K562 (cell line): Measurements from ENCODE around the gene SHBG. TPM values are rescaled to one million over a fixed set of nuclear protein-coding genes. Genes with fewer than 3 reads are reported as not detected.

Source experiments
- ATAC-seq: fragments of 200-7000 bp; cut with Tn5 transposase; 3 replicates; pipeline ENCODE4 v1.9.1; 2020; ENCODE audit warnings: moderate library complexity
- BruUV-seq: library from RNA; stranded (reverse); fragments of 400-500 nt; replicated peaks from 2 replicates; lab custom pipeline; 2021; lab: Mats Ljungman, UMichigan
- CTCF ChIA-PET: fragments of 300-600 bp; formaldehyde crosslinking; extraction: SDS; loops from one replicate; lab custom pipeline; 2021; ENCODE audit warnings: low intra/inter-chr PET ratio; lab: Yijun Ruan, JAX
- POLR2A ChIA-PET: fragments of 300-600, 350-650 bp; sonication (Branson Sonifier 250); formaldehyde crosslinking; extraction: SDS; loops from one replicate; lab custom pipeline; 2021; ENCODE audit warnings: antibody characterized with exemption, inconsistent platforms; lab: Yijun Ruan, JAX
- DNase-seq, 4 experiments: peaks; one replicate each; pipeline versions ENCODE4 v3.0.0 to v3.0.0-alpha.2; 2011 to 2018; ENCODE audit warnings: low spot score in 3 of 4, mixed read lengths in 3 of 4; ENCODE audit errors: extremely low read depth in 1 of 4
- FAIRE-seq: peaks from 2 replicates; lab custom pipeline; 2011; peaks lifted over from hg19 to GRCh38; lab: Jason Lieb, UNC
- H2AFZ ChIP-seq: 2 replicates; pipeline ENCODE4 v1.6.0; 2011; ENCODE audit warnings: low read depth, low read length, control low read depth, inconsistent platforms
- H3K27ac ChIP-seq: fragments of 200-600 bp; 3 replicates; pipeline ENCODE4 v1.8.0; 2011; ENCODE audit warnings: low read depth, mild to moderate bottlenecking, control low read depth, inconsistent platforms, low read length, moderate library complexity, mixed read lengths; ENCODE audit errors: extremely low read depth
- H3K27me3 ChIP-seq, 2 experiments: fragments of 300-600 bp in 1 of 2; 2 replicates in 1 of 2; 3 replicates in 1 of 2; pipeline versions ENCODE4 v1.6.0 to v1.8.0; 2011; ENCODE audit warnings: inconsistent platforms in 2 of 2, low read length in 2 of 2, mild to moderate bottlenecking in 1 of 2, mixed read lengths in 1 of 2, moderate library complexity in 1 of 2; ENCODE audit not compliant: control insufficient read depth in 2 of 2, insufficient read depth in 2 of 2
- H3K36me3 ChIP-seq: fragments of 300-600 bp; 3 replicates; pipeline ENCODE4 v1.8.0; 2011; ENCODE audit warnings: mild to moderate bottlenecking, low read length, inconsistent platforms; ENCODE audit not compliant: control insufficient read depth, insufficient read depth
- H3K4me1 ChIP-seq, 2 experiments: fragments of 200-600 bp in 1 of 2; replicated peaks in 1 of 2; 2 replicates in 1 of 2; 3 replicates in 1 of 2; pipeline versions ENCODE4 v1.5.1 to v1.8.0; 2011; ENCODE audit warnings: inconsistent platforms in 2 of 2, low read length in 2 of 2, mild to moderate bottlenecking in 1 of 2, mixed read lengths in 1 of 2, moderate library complexity in 1 of 2; ENCODE audit not compliant: control insufficient read depth in 2 of 2, insufficient read depth in 2 of 2
- H3K4me2 ChIP-seq: 2 replicates; pipeline ENCODE4 v1.6.1; 2011; ENCODE audit warnings: low read length, control low read depth, inconsistent platforms, mixed read lengths; ENCODE audit not compliant: insufficient read depth
- H3K4me3 ChIP-seq: fragments of 200-600 bp; sonication (generic), shearing (Covaris generic); 2 replicates; pipeline ENCODE4 v1.5.1; 2016; ENCODE audit warnings: control low read depth, inconsistent platforms
- H3K79me2 ChIP-seq: fragments of 200-600 bp; 3 replicates; pipeline ENCODE4 v1.8.0; 2011; ENCODE audit warnings: low read length, inconsistent platforms; ENCODE audit not compliant: control insufficient read depth, insufficient read depth
- H3K9ac ChIP-seq, 2 experiments: 2 replicates each; pipeline versions ENCODE4 v1.6.0 to v1.6.1; 2011; ENCODE audit warnings: low read depth in 2 of 2, low read length in 2 of 2, control low read depth in 1 of 2, inconsistent platforms in 1 of 2, mild to moderate bottlenecking in 1 of 2, mixed read lengths in 1 of 2; ENCODE audit not compliant: insufficient read depth in 1 of 2
- H3K9me1 ChIP-seq: one replicate; pipeline ENCODE4 v1.6.0; 2011; ENCODE audit warnings: inconsistent platforms, mild to moderate bottlenecking, low read length, moderate library complexity; ENCODE audit not compliant: control insufficient read depth, insufficient read depth
- H3K9me3 ChIP-seq: replicated peaks from 2 replicates; pipeline ENCODE4 v1.5.1; 2011; ENCODE audit warnings: low read depth, low read length, inconsistent platforms; ENCODE audit not compliant: control insufficient read depth, insufficient read depth
- H4K20me1 ChIP-seq: replicated peaks from 2 replicates; pipeline ENCODE4 v1.6.1; 2011; ENCODE audit warnings: low read length, inconsistent platforms, mixed read lengths; ENCODE audit not compliant: control insufficient read depth, insufficient read depth
- ADNP ChIP-seq: fragments of 200-800 bp; sonication (Bioruptor generic); IDR thresholded peaks from 2 replicates; pipeline ENCODE4 v1.6.1; 2016; ENCODE audit warnings: missing genetic modification characterization, missing compliant biosample characterization
- CBX3 ChIP-seq, 2 experiments: IDR thresholded peaks; 1 replicate in 1 of 2; 2 replicates in 1 of 2; pipeline ENCODE4 v1.6.1; 2012; ENCODE audit warnings: inconsistent platforms in 2 of 2, low read length in 2 of 2, borderline replicate concordance in 1 of 2, control low read depth in 1 of 2
- COPS2 ChIP-seq: fragments of 450-650 bp; conservative IDR thresholded peaks from 2 replicates; pipeline ENCODE4 v1.6.1; 2016; ENCODE audit warnings: mild to moderate bottlenecking, moderate library complexity
- GTF2B ChIP-seq: IDR thresholded peaks from 2 replicates; pipeline ENCODE4 v1.6.1; 2011; ENCODE audit not compliant: insufficient read length; ENCODE audit errors: extremely low read depth
- HDAC2 ChIP-seq: fragments of 450-650 bp; IDR thresholded peaks from 2 replicates; pipeline ENCODE4 v1.6.1; 2016; ENCODE audit warnings: mild to moderate bottlenecking
- KLF16 ChIP-seq: IDR thresholded peaks from 2 replicates; pipeline ENCODE4 v1.6.1; 2016; ENCODE audit warnings: antibody characterized with exemption
- POLR2G ChIP-seq: fragments of 200-400 bp; formaldehyde crosslinking; IDR thresholded peaks from 2 replicates; pipeline ENCODE4 v1.6.1; 2017; ENCODE audit warnings: low read depth, mild to moderate bottlenecking, antibody characterized with exemption, low read length, moderate library complexity
- RBM22 ChIP-seq: fragments of 200-400 bp; formaldehyde crosslinking; IDR thresholded peaks from 2 replicates; pipeline ENCODE4 v1.6.1; 2018; ENCODE audit warnings: low read length, low read depth; ENCODE audit not compliant: poor library complexity, severe bottlenecking
- TRIM28 ChIP-seq: fragments of 450-650 bp; IDR thresholded peaks from 2 replicates; pipeline ENCODE4 v1.6.1; 2017
- YY1 ChIP-seq, 3 experiments: IDR thresholded peaks; 2 replicates each; pipeline ENCODE4 v1.6.1; 2011; ENCODE audit warnings: low read length in 2 of 3, mild to moderate bottlenecking in 2 of 3, moderate library complexity in 2 of 3, borderline replicate concordance in 1 of 3, control low read depth in 1 of 3, low read depth in 1 of 3; ENCODE audit not compliant: insufficient read depth in 3 of 3, insufficient replicate concordance in 2 of 3, control insufficient read depth in 1 of 3, insufficient read length in 1 of 3; ENCODE audit errors: extremely low read depth in 1 of 3
- ZBTB12 ChIP-seq: fragments of 250-450 bp; sonication (Bioruptor Pico); IDR thresholded peaks from 2 replicates; pipeline ENCODE4 v1.4.0; 2020
- WGBS: fragments of 100-300 bp; shearing (Covaris generic); methylation state at CpG from one replicate; pipeline ENCODE4 v1.1.6; 2016; ENCODE audit warnings: low coverage, mixed read lengths; ENCODE audit not compliant: insufficient coverage; ENCODE audit errors: missing lambda C conversion rate; 5-methylcytosine and 5-hydroxymethylcytosine counted together
- in situ Hi-C: fragments of 300-500 bp; cut with MboI; formaldehyde crosslinking; loops from 4 replicates; pipeline ENCODE4 v1.15.0; 2018; ENCODE audit warnings: inconsistent platforms, mixed read lengths
- intact Hi-C: fragments of 100-400 bp; cut with micrococcal nuclease; formaldehyde crosslinking; loops from 2 replicates; pipeline ENCODE4 v1.14.2; 2022
- polyA plus RNA-seq, 8 experiments: library from polyadenylated mRNA; depleted of rRNA in 4 of 8; stranded (reverse) in 5 of 8; unstranded in 3 of 8; fragments of >200 nt; fragmentation: Nextera tagmentation in 2 of 8; fragmentation: Illumina TruSeq in 1 of 8; extraction: Ambion mirVana in 2 of 8; extraction: Trizol in 1 of 8; gene quantifications; 2 replicates each; pipeline versions ENCODE4 v1.2.1 to v1.2.3, GENCODE V29; 2011 to 2014; ENCODE audit warnings: inconsistent platforms in 1 of 8, missing spikeins in 1 of 8
- total RNA-seq, 7 experiments: library from RNA; depleted of rRNA in 6 of 7; stranded (reverse); fragments of >200 nt in 6 of 7; fragmentation: Illumina TruSeq in 2 of 7; extraction: Trizol in 2 of 7; gene quantifications; 2 replicates each; pipeline versions ENCODE4 v1.2.1 to v1.2.3, GENCODE V29; 2011 to 2021; ENCODE audit warnings: low replicate concordance in 1 of 7

Gene SHBG
- total and polyA plus RNA-seq, 9 of the 15 experiments (the other 6 are each of a cell fraction or from before 2014, with no cell fraction given) = not detected

GRCh38 chr17:7589204-7589868 lies 40.6 kb upstream of the SHBG start (continued):
- TF ChIP-seq COPS2 (no peak), RBM22 (peak; percentile 21), CBX3 (IDR thresholded peaks at IDR 0.05; ENCODE audit: borderline replicate concordance in 1 of 2, low read length in 2 of 2) (no peak), YY1 (IDR thresholded peaks at IDR 0.05; ENCODE audit: borderline replicate concordance in 1 of 3, control insufficient read depth in 1 of 3, extremely low read depth in 1 of 3, insufficient read depth in 3 of 3, insufficient read length in 1 of 3, insufficient replicate concordance in 2 of 3, low read depth in 1 of 3, low read length in 2 of 3) (no peak), POLR2G (peak; percentile 51; the same call in 1 of the 2 replicates), ADNP (tag) (no peak)

GRCh38 chr17:7589891-7590691 lies 39.8 kb upstream of the SHBG start, which contains the start of gene SOX15:
SOX15 (minus strand) TSS chr17:7590094; CDS start chr17:7589676, 418 bp downstream.
- POLR2A ChIA-PET = interaction anchor here (0.9 to 1.7 kb wide), 6 partner anchors 9 to 70 kb away, joined by 3 to 6 read pairs (median 3); partner anchors contain the start of genes CD68 and FXR2
- Histone ChIP-seq H3K9me1 (no peaks in the 10 kb centered on the region), H4K20me1 (no peaks in the 10 kb centered on the region), H2AFZ (no peak within 1 kb of the TSS), H3K27me3 (no peaks in the 10 kb centered on the region), H3K4me1 (peaks cover 28 to 46% of the 10 kb centered on the region in 2 experiments), H3K4me3 (no peak within 1 kb of the TSS), H3K36me3 (peaks cover 80% of the 10 kb centered on the region), H3K4me2 (no peak within 1 kb of the TSS), H3K9ac (0 out of 4 replicates have a peak within 1 kb of the TSS, but pooled peaks of 1 of the 2 experiments have one; percentile 49), H3K79me2 (peaks cover 40% of the 10 kb centered on the region), H3K9me3 (no peaks in the 10 kb centered on the region), H3K27ac (no peak within 1 kb of the TSS)
- in situ Hi-C loops = no loop called here
- TF ChIP-seq ZBTB12 (no peak), GTF2B (no peak), HDAC2 (no peak), TRIM28 (no peak), POLR2G (peak; percentile 11), KLF16 (no peak)
- 70% methylated on average over 6 of the region's 24 CpGs for WGBS
- intact Hi-C loops = loop anchor here (5.0 kb wide), 1 partner anchor 97 kb away; the partner anchor contains the start of genes TP53 and WRAP53
- BruUV-seq = no TSS peak
- DNase-seq (no peak), FAIRE-seq (no peak), ATAC-seq (no peak)
- CTCF ChIA-PET = no interaction called here
